Trophoblast cell (in vitro differentiated cells and primary cell): Measurements from ENCODE around the gene DYNLRB1.
A peak's percentile ranks its signal among the peaks of the same experiment; 100 is the strongest.

Source experiments
- DNase-seq, 2 donors: peaks; one replicate each; pipeline ENCODE4 v3.0.0-alpha.2; 2016
- H2AFZ ChIP-seq: 2 replicates; pipeline ENCODE4 v1.6.1; 2013; ENCODE audit warnings: low read length, moderate library complexity, mild to moderate bottlenecking; ENCODE audit not compliant: insufficient read depth, poor library complexity
- H2AK5ac ChIP-seq: 2 replicates; pipeline ENCODE4 v1.6.1; 2013; ENCODE audit warnings: mild to moderate bottlenecking, low read length
- H2BK120ac ChIP-seq: 2 replicates; pipeline ENCODE4 v1.6.1; 2013; ENCODE audit warnings: low read length, mild to moderate bottlenecking, moderate library complexity; ENCODE audit not compliant: insufficient read depth, poor library complexity
- H2BK12ac ChIP-seq: 2 replicates; pipeline ENCODE4 v1.6.1; 2013; ENCODE audit warnings: mild to moderate bottlenecking, low read length, moderate library complexity
- H2BK5ac ChIP-seq: 2 replicates; pipeline ENCODE4 v1.6.1; 2013; ENCODE audit warnings: low read length, low read depth, moderate library complexity, mild to moderate bottlenecking; ENCODE audit not compliant: poor library complexity
- H3K14ac ChIP-seq: 2 replicates; pipeline ENCODE4 v1.6.1; 2013; ENCODE audit warnings: mild to moderate bottlenecking, low read length
- H3K18ac ChIP-seq: 2 replicates; pipeline ENCODE4 v1.6.1; 2013; ENCODE audit warnings: mild to moderate bottlenecking, low read length
- H3K23ac ChIP-seq: 2 replicates; pipeline ENCODE4 v1.6.1; 2013; ENCODE audit warnings: low read length
- H3K27ac ChIP-seq: 2 replicates; pipeline ENCODE4 v1.5.1; 2013; ENCODE audit warnings: low read depth, mild to moderate bottlenecking, inconsistent platforms, low read length, moderate library complexity
- H3K27me3 ChIP-seq: 2 replicates; pipeline ENCODE4 v1.6.1; 2013; ENCODE audit warnings: inconsistent platforms, mild to moderate bottlenecking, low read length, moderate library complexity; ENCODE audit not compliant: insufficient read depth
- H3K36me3 ChIP-seq, 2 experiments: 1 replicate in 1 of 2; 2 replicates in 1 of 2; pipeline ENCODE4 v1.6.1; 2013; ENCODE audit warnings: low read length in 2 of 2, mild to moderate bottlenecking in 2 of 2, moderate library complexity in 1 of 2; ENCODE audit not compliant: insufficient read depth in 2 of 2, control insufficient read depth in 1 of 2
- H3K4ac ChIP-seq: 2 replicates; pipeline ENCODE4 v1.6.1; 2013; ENCODE audit warnings: low read depth, mild to moderate bottlenecking, low read length, moderate library complexity
- H3K4me1 ChIP-seq, 2 experiments: 1 replicate in 1 of 2; 2 replicates in 1 of 2; pipeline ENCODE4 v1.6.1; 2013; ENCODE audit warnings: low read length in 2 of 2, mild to moderate bottlenecking in 2 of 2, moderate library complexity in 1 of 2; ENCODE audit not compliant: insufficient read depth in 2 of 2, control insufficient read depth in 1 of 2
- H3K4me2 ChIP-seq: 2 replicates; pipeline ENCODE4 v1.6.1; 2013; ENCODE audit warnings: inconsistent platforms, mild to moderate bottlenecking, low read length, moderate library complexity
- H3K4me3 ChIP-seq: 2 replicates; pipeline ENCODE4 v1.5.1; 2013; ENCODE audit warnings: mild to moderate bottlenecking, low read depth, low read length, inconsistent platforms
- H3K79me1 ChIP-seq: one replicate; pipeline ENCODE4 v1.6.1; 2013; ENCODE audit warnings: low read length
- H3K79me2 ChIP-seq: 2 replicates; pipeline ENCODE4 v1.6.1; 2013; ENCODE audit warnings: low read length, mild to moderate bottlenecking; ENCODE audit not compliant: control insufficient read depth, insufficient read depth, poor library complexity
- H3K9ac ChIP-seq: 2 replicates; pipeline ENCODE4 v1.6.1; 2013; ENCODE audit warnings: mild to moderate bottlenecking, low read length
- H3K9me3 ChIP-seq: 2 replicates; pipeline ENCODE4 v1.6.1; 2013; ENCODE audit warnings: low read depth, mild to moderate bottlenecking, control low read depth, inconsistent platforms, low read length; ENCODE audit not compliant: insufficient read depth
- H4K12ac ChIP-seq: 2 replicates; pipeline ENCODE4 v1.6.1; 2013; ENCODE audit warnings: low read depth, mild to moderate bottlenecking, low read length, moderate library complexity
- H4K8ac ChIP-seq: 2 replicates; pipeline ENCODE4 v1.6.1; 2013; ENCODE audit warnings: low read depth, mild to moderate bottlenecking, low read length, moderate library complexity
- H4K91ac ChIP-seq: one replicate; pipeline ENCODE4 v1.6.1; 2013; ENCODE audit warnings: low read depth, mild to moderate bottlenecking, low read length, moderate library complexity
- WGBS: extraction: QIAGEN DNeasy Blood & Tissue Kit; methylation state at CpG from one replicate; pipeline ENCODE4 v1.1.7; 2013; ENCODE audit warnings: missing lambda C conversion rate; ENCODE audit not compliant: insufficient read length, insufficient coverage; ENCODE audit errors: extremely low coverage; 5-methylcytosine and 5-hydroxymethylcytosine counted together

DYNLRB1 gene

GRCh38 chr20:34530342-34530741, 14.1 kb downstream of the DYNLRB1 start:
- DNase-seq: no peak
- Histone ChIP-seq H4K8ac (no peak overlapping the region), H3K18ac (no peak overlapping the region), H3K27me3 (no peaks in the 10 kb centered on the region), H4K12ac (no peak overlapping the region), H3K4ac (no peak overlapping the region), H2AK5ac (no peak overlapping the region), H3K4me1 (peaks cover 4 to 15% of the 10 kb centered on the region in 2 experiments), H2BK12ac (no peak overlapping the region), H3K4me2 (no peak overlapping the region), H2AFZ (no peak overlapping the region), H3K27ac (no peak overlapping the region), H2BK5ac (no peak overlapping the region), H4K91ac (no peak overlapping the region), H2BK120ac (no peak overlapping the region), H3K9me3 (peaks cover 2% of the 10 kb centered on the region), H3K4me3 (no peak overlapping the region), H3K79me2 (no peaks in the 10 kb centered on the region), H3K14ac (no peak overlapping the region), H3K9ac (no peak overlapping the region), H3K23ac (no peak overlapping the region), H3K36me3 (peaks cover 59 to 74% of the 10 kb centered on the region in 2 experiments), H3K79me1 (no peaks in the 10 kb centered on the region)
- no CpG with 5 or more reads among the region's 5 CpGs for WGBS

- H3K23ac ChIP-seq: peak overlapping the region; percentile 42
- H2BK5ac ChIP-seq: no peak overlapping the region
- no CpG with 5 or more reads among the region's 8 CpGs for WGBS
- H4K8ac ChIP-seq: no peak overlapping the region
- no peak overlapping the region for H3K4me3 ChIP-seq
- H4K91ac ChIP-seq: no peak overlapping the region
- H3K9me3 ChIP-seq: peaks cover 2% of the 10 kb centered on the region
- H2AFZ ChIP-seq: no peak overlapping the region
- no peak overlapping the region for H3K27ac ChIP-seq
- no peak overlapping the region for H2BK12ac ChIP-seq
- H2AK5ac ChIP-seq: no peak overlapping the region
- H3K4me1 ChIP-seq: peaks cover 0 to 4% of the 10 kb centered on the region in 2 experiments
- peaks cover 71 to 79% of the 10 kb centered on the region in 2 experiments for H3K36me3 ChIP-seq
- H3K14ac ChIP-seq: no peak overlapping the region
- no peak overlapping the region for H3K4me2 ChIP-seq
- no peak overlapping the region for H4K12ac ChIP-seq
- H3K79me2 ChIP-seq: no peaks in the 10 kb centered on the region
- H3K79me1 ChIP-seq: no peaks in the 10 kb centered on the region
- no peak overlapping the region for H3K4ac ChIP-seq
- no peak overlapping the region for H3K9ac ChIP-seq
- no peak overlapping the region for H3K18ac ChIP-seq
- no peak overlapping the region for H2BK120ac ChIP-seq
- H3K27me3 ChIP-seq: no peaks in the 10 kb centered on the region
- DNase-seq: no peak
These were observed 15.5 kb downstream of the DYNLRB1 start for GRCh38 chr20:34531608-34532265.

DNA sequence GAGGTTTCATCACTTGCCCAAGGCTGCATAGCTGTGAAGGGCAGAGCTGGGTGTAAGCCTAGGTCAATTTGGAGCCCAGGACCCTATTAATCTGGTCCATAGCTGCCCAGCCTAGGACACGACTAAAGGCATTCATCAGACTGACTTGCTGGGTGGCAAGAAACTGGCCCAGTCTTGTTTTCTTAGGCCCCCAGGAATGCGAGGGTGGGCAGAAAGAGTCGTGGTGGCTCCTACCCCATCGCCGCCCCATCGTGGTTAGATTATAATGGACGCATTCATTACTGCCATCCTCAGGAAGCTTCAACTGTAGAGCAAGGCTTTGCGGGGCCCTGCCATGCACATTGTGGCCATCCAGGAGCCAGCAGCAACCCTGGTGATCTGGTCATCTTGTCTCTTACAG, 16.1 kb downstream of the DYNLRB1 start:
- Histone ChIP-seq H4K12ac (no peak overlapping the region), H4K8ac (no peak overlapping the region), H3K14ac (no peak overlapping the region), H3K4me3 (no peak overlapping the region), H2BK120ac (no peak overlapping the region), H3K79me1 (no peaks in the 10 kb centered on the region), H3K4me2 (no peak overlapping the region), H3K4me1 (no peaks in the 10 kb centered on the region), H2BK12ac (no peak overlapping the region), H2BK5ac (no peak overlapping the region), H2AFZ (no peak overlapping the region), H2AK5ac (no peak overlapping the region), H3K27ac (no peak overlapping the region), H3K23ac (no peak overlapping the region), H3K18ac (no peak overlapping the region), H3K9ac (no peak overlapping the region), H3K36me3 (peaks cover 73 to 79% of the 10 kb centered on the region in 2 experiments), H3K27me3 (no peaks in the 10 kb centered on the region), H3K4ac (no peak overlapping the region), H3K79me2 (no peaks in the 10 kb centered on the region), H3K9me3 (peaks cover 2% of the 10 kb centered on the region), H4K91ac (no peak overlapping the region)
- WGBS: no CpG with 5 or more reads among the region's 8 CpGs
- DNase-seq: no peak

- no peak overlapping the region for H2BK12ac ChIP-seq
- H3K9me3 ChIP-seq: peaks cover 2% of the 10 kb centered on the region
- no peak overlapping the region for H2AK5ac ChIP-seq
- H4K91ac ChIP-seq: no peak overlapping the region
- no peaks in the 10 kb centered on the region for H3K27me3 ChIP-seq
- no peak overlapping the region for H2BK5ac ChIP-seq
- no peaks in the 10 kb centered on the region for H3K79me2 ChIP-seq
- H3K27ac ChIP-seq: no peak overlapping the region
- no peak overlapping the region for H2BK120ac ChIP-seq
- H3K9ac ChIP-seq: no peak overlapping the region
- no peak overlapping the region for H3K4me3 ChIP-seq
- H4K12ac ChIP-seq: no peak overlapping the region
- no peak overlapping the region for H4K8ac ChIP-seq
- no peak overlapping the region for H3K18ac ChIP-seq
- H3K23ac ChIP-seq: no peak overlapping the region
- H3K36me3 ChIP-seq: peaks cover 76 to 79% of the 10 kb centered on the region in 2 experiments
- H3K79me1 ChIP-seq: no peaks in the 10 kb centered on the region
- no CpG with 5 or more reads among the region's 7 CpGs for WGBS
- H3K14ac ChIP-seq: no peak overlapping the region
- no peak overlapping the region for H3K4me2 ChIP-seq
- no peaks in the 10 kb centered on the region for H3K4me1 ChIP-seq
- DNase-seq: no peak
- no peak overlapping the region for H2AFZ ChIP-seq
- no peak overlapping the region for H3K4ac ChIP-seq
These were observed 16.5 kb downstream of the DYNLRB1 start for GRCh38 chr20:34532756-34533155.
